H9 (cell line): Measurements from ENCODE around the gene AKR7A2. TPM values are rescaled to one million over a fixed set of nuclear protein-coding genes. Genes with fewer than 3 reads are reported as not detected.
"Not testable (repeated sequence)": the region's sequence is repeated elsewhere in the genome, so short reads cannot be mapped to it uniquely, and the experiment has no call there.

Source experiments
- DNase-seq: peaks from one replicate; pipeline ENCODE4 v3.0.0-alpha.2; 2017
- H2AFZ ChIP-seq: one replicate; pipeline ENCODE4 v1.6.1; 2013; ENCODE audit warnings: mild to moderate bottlenecking, low read length, control low read depth, moderate library complexity
- H2AK5ac ChIP-seq: 2 replicates; pipeline ENCODE4 v1.6.1; 2013; ENCODE audit warnings: low read length, control low read depth, mixed read lengths; ENCODE audit not compliant: insufficient read length
- H2BK120ac ChIP-seq: one replicate; pipeline ENCODE4 v1.6.1; 2013; ENCODE audit warnings: low read depth, mild to moderate bottlenecking, low read length, control low read depth, inconsistent platforms; ENCODE audit not compliant: poor library complexity, severe bottlenecking
- H2BK12ac ChIP-seq: 2 replicates; pipeline ENCODE4 v1.6.1; 2013; ENCODE audit warnings: low read length, control low read depth, mixed read lengths, low read depth; ENCODE audit not compliant: insufficient read length
- H2BK15ac ChIP-seq: 2 replicates; pipeline ENCODE4 v1.6.1; 2013; ENCODE audit warnings: low read depth, low read length, control low read depth
- H2BK20ac ChIP-seq: one replicate; pipeline ENCODE4 v1.6.1; 2013; ENCODE audit warnings: low read depth, mild to moderate bottlenecking, low read length, control low read depth, inconsistent platforms; ENCODE audit not compliant: poor library complexity, severe bottlenecking
- H2BK5ac ChIP-seq: 2 replicates; pipeline ENCODE4 v1.6.1; 2013; ENCODE audit warnings: low read length, control low read depth, mixed read lengths; ENCODE audit not compliant: insufficient read length
- H3K14ac ChIP-seq: 2 replicates; pipeline ENCODE4 v1.6.1; 2013; ENCODE audit warnings: low read length, control low read depth; ENCODE audit not compliant: insufficient read depth
- H3K18ac ChIP-seq: 2 replicates; pipeline ENCODE4 v1.6.1; 2013; ENCODE audit warnings: low read depth, mild to moderate bottlenecking, mixed read lengths, low read length, control low read depth; ENCODE audit not compliant: insufficient read length
- H3K23ac ChIP-seq: 2 replicates; pipeline ENCODE4 v1.6.1; 2013; ENCODE audit warnings: low read length, control low read depth, mixed read lengths, low read depth; ENCODE audit not compliant: insufficient read length
- H3K23me2 ChIP-seq: 2 replicates; pipeline ENCODE4 v1.6.1; 2013; ENCODE audit warnings: low read depth, mild to moderate bottlenecking, mixed read lengths, low read length, control low read depth; ENCODE audit not compliant: insufficient read length, poor library complexity, severe bottlenecking
- H3K27ac ChIP-seq: 2 replicates; pipeline ENCODE4 v1.5.1; 2013; ENCODE audit warnings: low read length, control low read depth, mixed read lengths, low read depth; ENCODE audit not compliant: insufficient read length
- H3K27me3 ChIP-seq: 2 replicates; pipeline ENCODE4 v1.6.1; 2013; ENCODE audit warnings: low read length, control low read depth, inconsistent platforms; ENCODE audit not compliant: insufficient read depth
- H3K4ac ChIP-seq: 2 replicates; pipeline ENCODE4 v1.6.1; 2013; ENCODE audit warnings: low read depth, mild to moderate bottlenecking, control low read depth, inconsistent platforms, low read length, moderate library complexity
- H3K4me1 ChIP-seq: 2 replicates; pipeline ENCODE4 v1.6.1; 2013; ENCODE audit warnings: low read length, control low read depth, inconsistent platforms; ENCODE audit not compliant: insufficient read depth
- H3K4me2 ChIP-seq: 2 replicates; pipeline ENCODE4 v1.6.1; 2013; ENCODE audit warnings: low read length, control low read depth, mixed read lengths; ENCODE audit not compliant: insufficient read length, insufficient read depth
- H3K56ac ChIP-seq: 2 replicates; pipeline ENCODE4 v1.6.1; 2013; ENCODE audit warnings: low read depth, mild to moderate bottlenecking, mixed read lengths, low read length, control low read depth; ENCODE audit not compliant: insufficient read length
- H3K79me1 ChIP-seq: 2 replicates; pipeline ENCODE4 v1.6.1; 2013; ENCODE audit warnings: low read depth, mild to moderate bottlenecking, moderate library complexity, low read length, control low read depth, inconsistent platforms; ENCODE audit not compliant: insufficient read depth, poor library complexity, severe bottlenecking
- H3K79me2 ChIP-seq: 2 replicates; pipeline ENCODE4 v1.6.1; 2013; ENCODE audit warnings: low read length, control low read depth, inconsistent platforms; ENCODE audit not compliant: insufficient read depth
- H3K9ac ChIP-seq: 2 replicates; pipeline ENCODE4 v1.6.1; 2013; ENCODE audit warnings: low read length, control low read depth, mixed read lengths; ENCODE audit not compliant: insufficient read length; ENCODE audit errors: extremely low read depth
- H3K9me3 ChIP-seq: one replicate; pipeline ENCODE4 v1.6.1; 2013; ENCODE audit warnings: low read depth, low read length, inconsistent platforms; ENCODE audit not compliant: control insufficient read depth
- H3T11ph ChIP-seq: one replicate; pipeline ENCODE4 v1.6.1; 2013; ENCODE audit warnings: mild to moderate bottlenecking, low read length, control low read depth, inconsistent platforms
- H4K20me1 ChIP-seq: one replicate; pipeline ENCODE4 v1.6.1; 2013; ENCODE audit not compliant: control insufficient read depth, insufficient read length, insufficient read depth
- H4K5ac ChIP-seq: 2 replicates; pipeline ENCODE4 v1.6.1; 2013; ENCODE audit warnings: low read depth, mild to moderate bottlenecking, mixed read lengths, low read length, control low read depth; ENCODE audit not compliant: insufficient read length
- H4K8ac ChIP-seq: replicated peaks from 2 replicates; pipeline ENCODE4 v1.6.1; 2013; ENCODE audit warnings: low read length, control low read depth, mixed read lengths, low read depth; ENCODE audit not compliant: insufficient read length
- H4K91ac ChIP-seq: 2 replicates; pipeline ENCODE4 v1.6.1; 2013; ENCODE audit warnings: low read depth, mild to moderate bottlenecking, moderate library complexity, mixed read lengths, low read length, control low read depth; ENCODE audit not compliant: insufficient read length
- H3K27ac Mint-ChIP-seq, 3 experiments: 2 replicates in 2 of 3; 3 replicates in 1 of 3; pipeline ENCODE4 v1.8.0; 2020 to 2021; ENCODE audit warnings: mixed read lengths in 3 of 3, mild to moderate bottlenecking in 1 of 3, moderate library complexity in 1 of 3
- H3K27me3 Mint-ChIP-seq: 2 replicates; pipeline ENCODE4 v1.8.0; 2021; ENCODE audit warnings: low read depth, mild to moderate bottlenecking, moderate library complexity, mixed read lengths
- H3K36me3 Mint-ChIP-seq, 3 experiments: 2 replicates in 2 of 3; 3 replicates in 1 of 3; pipeline ENCODE4 v1.8.0; 2020 to 2021; ENCODE audit warnings: low read depth in 3 of 3, mixed read lengths in 3 of 3; ENCODE audit not compliant: insufficient read depth in 1 of 3
- H3K4me1 Mint-ChIP-seq, 2 experiments: 2 replicates each; pipeline ENCODE4 v1.8.0; 2020; ENCODE audit warnings: mixed read lengths in 2 of 2
- H3K4me3 Mint-ChIP-seq, 2 experiments: 2 replicates in 1 of 2; 3 replicates in 1 of 2; pipeline ENCODE4 v1.8.0; 2020 to 2021; ENCODE audit warnings: mild to moderate bottlenecking in 2 of 2, mixed read lengths in 2 of 2, moderate library complexity in 1 of 2
- H3K9me3 Mint-ChIP-seq, 2 experiments: 2 replicates in 1 of 2; 3 replicates in 1 of 2; pipeline ENCODE4 v1.8.0; 2020; ENCODE audit warnings: mild to moderate bottlenecking in 2 of 2, mixed read lengths in 2 of 2, moderate library complexity in 1 of 2
- WGBS: extraction: QIAGEN DNeasy Blood & Tissue Kit; methylation state at CpG from one replicate; pipeline ENCODE4 v1.1.7; 2013; ENCODE audit warnings: missing lambda C conversion rate, low lambda C conversion rate, mixed read lengths; ENCODE audit not compliant: insufficient read length; ENCODE audit errors: extremely low coverage; 5-methylcytosine and 5-hydroxymethylcytosine counted together
- total RNA-seq: library from RNA; stranded (reverse); gene quantifications from 2 replicates; pipeline ENCODE4 v1.2.1, GENCODE V29; 2021

The AKR7A2 gene
- total RNA-seq, 1 experiment from 2014 or later, result 50.3 TPM

GRCh38 chr1:19285366-19285765, 26.6 kb downstream of the AKR7A2 start:
- H3K23me2 ChIP-seq, H3K27ac ChIP-seq, H4K8ac ChIP-seq, H4K20me1 ChIP-seq, DNase-seq, H3K27ac Mint-ChIP-seq, H3K4me1 Mint-ChIP-seq, H2AFZ ChIP-seq, H3K9me3 Mint-ChIP-seq, H3K79me2 ChIP-seq, H3K18ac ChIP-seq, H2BK20ac ChIP-seq, H3K23ac ChIP-seq, H3K4ac ChIP-seq, H3K79me1 ChIP-seq, H2BK12ac ChIP-seq, H3K4me2 ChIP-seq, H2BK120ac ChIP-seq, H3K4me1 ChIP-seq, H3K56ac ChIP-seq, H3K9ac ChIP-seq, H2BK5ac ChIP-seq, H3K4me3 Mint-ChIP-seq, H3K14ac ChIP-seq, H3K27me3 ChIP-seq, H2BK15ac ChIP-seq, H3T11ph ChIP-seq, H4K91ac ChIP-seq, H2AK5ac ChIP-seq, H4K5ac ChIP-seq, H3K36me3 Mint-ChIP-seq, H3K9me3 ChIP-seq: not testable (repeated sequence)
- no CpG with 5 or more reads among the region's 3 CpGs for WGBS
- H3K27me3 Mint-ChIP-seq, result peaks cover 33% of the 10 kb centered on the region
